CD8-positive, alpha-beta memory T cell (primary cell): Measurements from ENCODE around the gene MEIOB. TPM values are rescaled to one million over a fixed set of nuclear protein-coding genes. Genes with fewer than 3 reads are reported as not detected.
A peak's percentile ranks its signal among the peaks of the same experiment; 100 is the strongest.
"Not testable (repeated sequence)": the region's sequence is repeated elsewhere in the genome, so short reads cannot be mapped to it uniquely, and the experiment has no call there.

Experiments used
- CTCF ChIA-PET: fragments of 350-600 bp; sonication (Branson Sonifier 250); formaldehyde crosslinking; loops from one replicate; lab custom pipeline; 2021; ENCODE audit warnings: antibody characterized with exemption; lab: Charles Lee
- POLR2A ChIA-PET: fragments of 350-600 bp; sonication (Branson Sonifier 250); formaldehyde crosslinking; loops from one replicate; lab custom pipeline; 2021; ENCODE audit warnings: antibody characterized with exemption; lab: Charles Lee
- DNase-seq, 5 donors: peaks; one replicate each; pipeline versions ENCODE4 v3.0.0 to v3.0.0-alpha.2; 2020 to 2022; ENCODE audit warnings: mixed read lengths in 1 of 5
- H3K27ac ChIP-seq: one replicate; pipeline ENCODE4 v1.7.0; 2013; ENCODE audit warnings: low read depth, mild to moderate bottlenecking, low read length, moderate library complexity
- H3K27me3 ChIP-seq: 2 replicates; pipeline ENCODE4 v1.7.0; 2013; ENCODE audit warnings: low read length, mild to moderate bottlenecking; ENCODE audit not compliant: insufficient read depth, poor library complexity, severe bottlenecking
- H3K36me3 ChIP-seq: 2 replicates; pipeline ENCODE4 v1.7.0; 2013; ENCODE audit warnings: mild to moderate bottlenecking, low read length, moderate library complexity; ENCODE audit not compliant: insufficient read depth
- H3K4me1 ChIP-seq: 2 replicates; pipeline ENCODE4 v1.7.0; 2013; ENCODE audit warnings: mild to moderate bottlenecking, low read length, moderate library complexity; ENCODE audit not compliant: insufficient read depth
- H3K4me3 ChIP-seq: 2 replicates; pipeline ENCODE4 v1.7.0; 2013; ENCODE audit warnings: mild to moderate bottlenecking, low read length
- H3K9me3 ChIP-seq: 2 replicates; pipeline ENCODE4 v1.7.0; 2013; ENCODE audit warnings: mild to moderate bottlenecking, low read length
- H3K27ac Mint-ChIP-seq, 8 donors: one replicate each; pipeline ENCODE4 v1.8.0; 2020 to 2021; ENCODE audit warnings: mixed read lengths in 8 of 8, mild to moderate bottlenecking in 6 of 8, inconsistent platforms in 3 of 8, moderate library complexity in 3 of 8
- H3K27me3 Mint-ChIP-seq, 2 donors: one replicate each; pipeline ENCODE4 v1.8.0; 2020 to 2021; ENCODE audit warnings: mixed read lengths in 2 of 2, mild to moderate bottlenecking in 1 of 2, moderate library complexity in 1 of 2
- H3K36me3 Mint-ChIP-seq, 3 donors: one replicate each; pipeline ENCODE4 v1.8.0; 2020 to 2021; ENCODE audit warnings: mixed read lengths in 3 of 3, inconsistent platforms in 1 of 3, mild to moderate bottlenecking in 1 of 3
- H3K4me1 Mint-ChIP-seq, 3 donors: one replicate each; pipeline ENCODE4 v1.8.0; 2020 to 2021; ENCODE audit warnings: mixed read lengths in 3 of 3, inconsistent platforms in 1 of 3, mild to moderate bottlenecking in 1 of 3
- H3K4me3 Mint-ChIP-seq, 7 donors: one replicate each; pipeline ENCODE4 v1.8.0; 2020 to 2021; ENCODE audit warnings: mixed read lengths in 7 of 7, mild to moderate bottlenecking in 6 of 7, moderate library complexity in 4 of 7, inconsistent platforms in 2 of 7
- H3K9me3 Mint-ChIP-seq, 5 donors: one replicate each; pipeline ENCODE4 v1.8.0; 2020 to 2022; ENCODE audit warnings: mixed read lengths in 5 of 5, mild to moderate bottlenecking in 3 of 5, moderate library complexity in 2 of 5, inconsistent platforms in 1 of 5
- polyA plus RNA-seq: library from polyadenylated mRNA; unstranded; fragments of 300-500 nt; fragmentation: Illumina TruSeq; gene quantifications from one replicate; pipeline ENCODE4 v1.2.3, GENCODE V29; 2021
- total RNA-seq, 2 experiments: library from RNA; stranded (reverse); gene quantifications; one replicate each; pipeline ENCODE4 v1.2.3, GENCODE V29; 2021

The MEIOB gene, protein sequence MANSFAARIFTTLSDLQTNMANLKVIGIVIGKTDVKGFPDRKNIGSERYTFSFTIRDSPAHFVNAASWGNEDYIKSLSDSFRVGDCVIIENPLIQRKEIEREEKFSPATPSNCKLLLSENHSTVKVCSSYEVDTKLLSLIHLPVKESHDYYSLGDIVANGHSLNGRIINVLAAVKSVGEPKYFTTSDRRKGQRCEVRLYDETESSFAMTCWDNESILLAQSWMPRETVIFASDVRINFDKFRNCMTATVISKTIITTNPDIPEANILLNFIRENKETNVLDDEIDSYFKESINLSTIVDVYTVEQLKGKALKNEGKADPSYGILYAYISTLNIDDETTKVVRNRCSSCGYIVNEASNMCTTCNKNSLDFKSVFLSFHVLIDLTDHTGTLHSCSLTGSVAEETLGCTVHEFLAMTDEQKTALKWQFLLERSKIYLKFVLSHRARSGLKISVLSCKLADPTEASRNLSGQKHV
- total RNA-seq, result not detected
- not detected for polyA plus RNA-seq

DNA sequence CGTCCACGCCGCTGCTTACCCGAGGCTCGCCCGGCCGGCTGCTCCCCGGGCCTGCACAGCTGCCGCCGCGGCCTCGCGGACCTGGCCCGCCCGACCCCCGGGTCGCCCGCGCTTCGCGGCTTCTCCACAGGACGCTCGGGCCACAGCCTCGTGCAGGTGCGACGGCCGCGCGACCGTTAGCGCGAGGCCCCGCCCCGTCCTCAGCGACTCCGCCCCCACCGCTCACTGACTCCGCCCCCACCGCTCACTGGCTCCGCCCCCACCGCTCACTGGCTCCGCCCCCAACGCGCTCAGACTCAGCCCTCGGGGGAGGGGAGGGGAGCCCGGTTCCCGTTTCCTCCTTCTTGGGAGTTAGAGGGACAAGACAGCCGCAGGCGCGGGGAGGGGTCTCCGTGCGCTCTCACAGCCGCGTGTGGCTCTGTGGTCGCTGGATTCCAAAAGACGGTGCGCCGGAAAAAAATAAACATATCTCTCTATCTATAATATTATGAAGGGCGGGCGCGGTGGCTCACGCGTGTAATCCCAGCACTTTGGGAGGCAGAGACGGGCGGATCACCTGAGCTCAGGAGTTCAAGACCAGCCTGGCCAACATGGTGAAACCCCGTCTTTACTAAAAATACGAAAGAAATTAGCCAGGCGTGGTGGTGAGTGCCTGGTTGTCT, at the start of gene MEIOB:
TSS of gene MEIOB (minus strand) at position 191 of the 662 bp plus-strand sequence. CDS start 3,989 bp downstream, outside the sequence.
- Mint-ChIP-seq H3K9me3 (no peaks in the 10 kb centered on the region), H3K4me1 (peaks cover 0 to 4% (median 3%) of the 10 kb centered on the region in 3 donors), H3K27ac (no peak within 1 kb of the TSS), H3K27me3 (peaks cover 24 to 25% of the 10 kb centered on the region in 2 donors), H3K4me3 (peak within 1 kb of the TSS in 4 of 7 donors; percentile 16 to 69 (median 42)), H3K36me3 (no peaks in the 10 kb centered on the region)
- Histone ChIP-seq H3K9me3 (no peaks in the 10 kb centered on the region), H3K27me3 (peaks cover 3% of the 10 kb centered on the region), H3K4me1 (no peaks in the 10 kb centered on the region), H3K4me3 (no peak within 1 kb of the TSS), H3K36me3 (no peaks in the 10 kb centered on the region), H3K27ac (no peak within 1 kb of the TSS)
- ChIA-PET POLR2A (no interaction called here), CTCF (interaction anchor here (1.0 kb wide), 1 partner anchor 8 kb away, joined by 3 read pairs; no protein-coding TSS in a partner anchor)
- peak in 2 of 5 donors; percentile 16 to 30 for DNase-seq

- no peaks in the 10 kb centered on the region for H3K4me1 ChIP-seq
- H3K4me1 Mint-ChIP-seq, result no peaks in the 10 kb centered on the region
- no peak overlapping the region for H3K27ac ChIP-seq
- DNase-seq, result no peak
- no peak overlapping the region for H3K4me3 ChIP-seq
- ChIA-PET CTCF (no interaction called here), POLR2A (no interaction called here)
- H3K36me3 Mint-ChIP-seq, result peaks cover 0 to 1% (median 0%) of the 10 kb centered on the region in 3 donors
- peaks cover 37 to 57% of the 10 kb centered on the region in 2 donors for H3K27me3 Mint-ChIP-seq
- H3K9me3 ChIP-seq, result no peaks in the 10 kb centered on the region
- H3K27ac Mint-ChIP-seq, result no peak overlapping the region
- no peak overlapping the region for H3K4me3 Mint-ChIP-seq
- H3K27me3 ChIP-seq, result peaks cover 26% of the 10 kb centered on the region
- no peaks in the 10 kb centered on the region for H3K9me3 Mint-ChIP-seq
- H3K36me3 ChIP-seq, result no peaks in the 10 kb centered on the region
These were observed 48.8 kb upstream of the MEIOB start for GRCh38 chr16:1920727-1921171.

DNA sequence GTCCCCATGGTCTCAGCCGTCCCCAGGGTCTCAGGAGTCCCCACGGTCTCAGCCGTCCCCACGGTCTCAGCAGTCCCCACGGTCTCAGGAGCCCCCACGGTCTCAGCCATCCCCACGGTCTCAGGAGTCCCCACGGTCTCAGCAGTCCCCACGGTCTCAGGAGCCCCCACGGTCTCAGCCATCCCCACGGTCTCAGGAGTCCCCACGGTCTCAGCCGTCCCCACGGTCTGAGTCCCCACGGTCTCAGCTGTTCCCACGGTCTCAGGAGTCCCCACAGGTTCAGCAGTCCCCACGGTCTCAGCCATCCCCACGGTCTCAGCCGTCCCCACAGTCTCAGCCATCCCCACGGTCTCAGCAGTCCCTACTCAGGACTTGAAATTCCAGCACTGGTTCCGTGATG, 48.2 kb upstream of the MEIOB start:
- CTCF ChIA-PET, H3K9me3 Mint-ChIP-seq, H3K36me3 Mint-ChIP-seq, H3K4me1 Mint-ChIP-seq, H3K4me1 ChIP-seq, H3K36me3 ChIP-seq, H3K27ac ChIP-seq, DNase-seq, H3K4me3 Mint-ChIP-seq, POLR2A ChIA-PET, H3K27ac Mint-ChIP-seq, H3K4me3 ChIP-seq, H3K9me3 ChIP-seq: not testable (repeated sequence)
- H3K27me3 Mint-ChIP-seq, result peaks cover 37 to 63% of the 10 kb centered on the region in 2 donors
- peaks cover 26% of the 10 kb centered on the region for H3K27me3 ChIP-seq

GRCh38 chr16:1919327-1919998, 47.5 kb upstream of the MEIOB start:
- H3K4me3 ChIP-seq, result no peak overlapping the region
- no peaks in the 10 kb centered on the region for H3K9me3 ChIP-seq
- no peaks in the 10 kb centered on the region for H3K36me3 ChIP-seq
- ChIA-PET CTCF (no interaction called here), POLR2A (no interaction called here)
- peaks cover 0 to 1% (median 0%) of the 10 kb centered on the region in 3 donors for H3K36me3 Mint-ChIP-seq
- H3K27ac Mint-ChIP-seq, result no peak overlapping the region
- H3K9me3 Mint-ChIP-seq, result no peaks in the 10 kb centered on the region
- H3K27ac ChIP-seq, result no peak overlapping the region
- peaks cover 39 to 64% of the 10 kb centered on the region in 2 donors for H3K27me3 Mint-ChIP-seq
- H3K4me1 ChIP-seq, result no peaks in the 10 kb centered on the region
- peaks cover 26% of the 10 kb centered on the region for H3K27me3 ChIP-seq
- DNase-seq, result no peak
- no peaks in the 10 kb centered on the region for H3K4me1 Mint-ChIP-seq
- no peak overlapping the region for H3K4me3 Mint-ChIP-seq

- Histone ChIP-seq H3K36me3 (no peaks in the 10 kb centered on the region), H3K27me3 (peaks cover 26% of the 10 kb centered on the region), H3K27ac (no peak within 1 kb of the TSS), H3K4me1 (no peaks in the 10 kb centered on the region), H3K4me3 (no peak within 1 kb of the TSS), H3K9me3 (no peaks in the 10 kb centered on the region)
- peaks cover 38 to 64% of the 10 kb centered on the region in 2 donors for H3K27me3 Mint-ChIP-seq
- no peak for DNase-seq
- no peaks in the 10 kb centered on the region for H3K4me1 Mint-ChIP-seq
- ChIA-PET CTCF (no interaction called here), POLR2A (no interaction called here)
- no peaks in the 10 kb centered on the region for H3K9me3 Mint-ChIP-seq
- H3K27ac Mint-ChIP-seq, result no peak within 1 kb of the TSS
- H3K36me3 Mint-ChIP-seq, result peaks cover 0 to 1% (median 0%) of the 10 kb centered on the region in 3 donors
- H3K4me3 Mint-ChIP-seq, result no peak within 1 kb of the TSS
These were observed 46.7 kb upstream of the MEIOB start, which contains the start of gene HS3ST6 for GRCh38 chr16:1918351-1919326. HS3ST6 (minus strand) TSS chr16:1918415; CDS start chr16:1918323, 92 bp downstream.

GRCh38 chr16:1917665-1918350, 45.8 kb upstream of the MEIOB start:
- POLR2A ChIA-PET, result no interaction called here
- Histone ChIP-seq H3K4me3 (no peak overlapping the region), H3K36me3 (no peaks in the 10 kb centered on the region), H3K27ac (no peak overlapping the region), H3K4me1 (no peaks in the 10 kb centered on the region), H3K27me3 (peaks cover 20% of the 10 kb centered on the region), H3K9me3 (no peaks in the 10 kb centered on the region)
- CTCF ChIA-PET, result no interaction called here
- Mint-ChIP-seq H3K27me3 (peaks cover 32 to 58% of the 10 kb centered on the region in 2 donors), H3K4me3 (no peak overlapping the region), H3K9me3 (no peaks in the 10 kb centered on the region), H3K4me1 (no peaks in the 10 kb centered on the region), H3K36me3 (peaks cover 0 to 1% (median 0%) of the 10 kb centered on the region in 3 donors), H3K27ac (no peak overlapping the region)
- DNase-seq, result no peak
